GM18519 (cell line): Measurements from ENCODE around the gene ABCB1.

Experiments used
- ATAC-seq: cut with Tn5 transposase; IDR thresholded peaks from one replicate; pipeline ENCODE4 v1.9.1; 2021; ENCODE audit warnings: mild to moderate bottlenecking, moderate library complexity; ENCODE audit not compliant: unreplicated experiment, low FRiP score

Gene ABCB1

DNA sequence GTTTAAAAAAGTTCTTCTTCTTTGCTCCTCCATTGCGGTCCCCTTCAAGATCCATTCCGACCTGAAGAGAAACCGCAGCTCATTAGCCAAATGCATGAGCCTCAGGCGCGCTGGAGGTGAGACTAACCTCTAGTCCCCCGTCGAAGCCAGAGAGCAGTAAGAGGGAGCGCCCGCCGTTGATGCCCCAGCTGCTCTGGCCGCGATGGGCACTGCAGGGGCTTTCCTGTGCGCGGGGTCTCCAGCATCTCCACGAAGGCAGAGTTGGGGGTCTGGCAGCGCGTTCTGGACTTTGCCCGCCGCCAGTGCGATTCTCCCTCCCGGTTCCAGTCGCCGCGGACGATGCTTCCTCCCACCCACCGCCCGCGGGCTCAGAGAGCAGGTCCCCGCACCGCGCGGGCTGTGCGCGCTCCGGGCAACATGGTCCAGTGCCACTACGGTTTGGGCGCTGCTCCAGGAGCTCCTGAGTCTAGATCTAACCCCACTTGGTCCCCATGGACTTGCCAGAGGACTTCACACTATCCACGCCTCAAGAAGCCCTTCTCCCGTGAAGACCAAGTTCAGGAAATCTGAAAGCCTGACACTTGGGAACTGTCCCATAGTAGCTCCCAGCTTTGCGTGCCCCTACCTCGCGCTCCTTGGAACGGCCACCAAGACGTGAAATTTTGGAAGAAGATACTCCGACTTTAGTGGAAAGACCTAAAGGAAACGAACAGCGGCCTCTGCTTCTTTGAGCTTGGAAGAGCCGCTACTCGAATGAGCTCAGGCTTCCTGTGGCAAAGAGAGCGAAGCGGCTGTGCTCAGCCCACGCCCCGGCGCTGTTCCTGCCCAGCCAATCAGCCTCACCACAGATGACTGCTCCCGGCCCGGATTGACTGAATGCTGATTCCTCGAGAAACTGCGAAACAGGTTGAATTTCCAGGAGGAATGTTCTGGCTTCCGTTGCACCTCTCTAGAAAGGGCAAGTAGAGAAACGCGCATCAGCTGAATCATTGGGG is at the start of gene ABCB1:
ABCB1 (minus strand) TSS at position 755 of the 995 bp plus-strand sequence; CDS start at position 55, 700 bp downstream.
- peak; percentile 42 for ATAC-seq

DNA sequence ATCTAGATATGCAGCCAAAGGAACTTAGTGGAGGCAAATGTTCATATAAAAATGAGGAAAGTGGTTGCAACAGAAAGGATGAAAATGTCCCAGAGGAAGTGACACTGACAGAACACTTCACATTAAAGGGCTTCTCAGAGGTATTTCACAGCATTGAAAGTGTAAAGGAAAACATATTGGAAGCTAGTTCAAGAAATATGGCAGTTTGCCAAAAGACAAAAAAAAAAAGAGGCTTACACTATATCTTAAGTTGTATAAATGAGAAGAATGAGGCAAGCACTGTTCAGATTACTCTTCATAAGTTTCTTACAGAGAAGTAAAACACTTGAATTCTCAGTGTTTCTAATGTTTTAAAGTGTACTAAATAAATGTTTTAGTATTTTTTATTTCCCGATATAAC is 47.6 kb upstream of the ABCB1 start:
- no peak for ATAC-seq

GRCh38 chr7:87645446-87645845 is 44.8 kb upstream of the ABCB1 start:
- ATAC-seq = no peak

GRCh38 chr7:87635921-87636320 is 35.2 kb upstream of the ABCB1 start:
- no peak for ATAC-seq

DNA sequence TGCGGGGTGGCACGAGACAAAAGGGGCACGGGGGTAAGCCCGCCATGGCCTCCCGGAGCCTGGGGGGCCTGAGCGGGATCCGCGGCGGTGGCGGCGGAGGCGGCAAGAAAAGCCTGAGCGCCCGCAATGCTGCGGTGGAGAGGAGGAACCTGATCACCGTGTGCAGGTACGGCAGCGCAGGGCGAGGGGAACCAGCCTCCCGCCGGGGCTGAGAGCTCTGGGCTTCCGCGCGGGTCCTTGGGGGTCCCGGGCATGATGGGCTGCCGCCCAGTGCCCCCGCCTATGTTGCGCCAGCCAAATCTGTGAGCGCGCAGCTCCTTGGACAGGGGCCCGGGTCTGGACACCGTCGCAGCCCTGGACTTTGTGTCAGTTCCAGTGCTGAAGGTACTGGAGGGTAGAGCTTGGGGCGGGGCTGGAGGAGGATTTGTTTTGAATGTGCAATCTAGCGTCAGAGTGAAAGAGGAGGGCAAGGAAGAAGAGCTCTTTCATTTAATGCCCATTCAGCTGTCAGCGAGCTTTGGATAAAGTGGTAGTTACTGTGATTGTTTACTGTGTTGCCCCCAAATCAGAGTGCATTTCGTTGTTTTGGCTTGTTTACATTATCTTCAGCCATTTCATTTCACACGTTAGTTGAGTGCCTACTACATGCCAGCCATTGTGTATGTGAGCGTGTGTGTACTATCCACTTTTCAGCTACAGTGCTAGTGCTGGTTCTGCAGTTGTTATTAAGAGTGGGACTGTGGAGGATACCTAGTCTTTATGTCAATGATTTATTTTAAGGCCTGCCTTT is 28.3 kb upstream of the ABCB1 start:
- ATAC-seq = peak; percentile 27

GRCh38 chr7:87627634-87627994 is 26.9 kb upstream of the ABCB1 start:
- ATAC-seq = no peak

- no peak for ATAC-seq
These were observed 24.4 kb upstream of the ABCB1 start for GRCh38 chr7:87625101-87625500.

DNA sequence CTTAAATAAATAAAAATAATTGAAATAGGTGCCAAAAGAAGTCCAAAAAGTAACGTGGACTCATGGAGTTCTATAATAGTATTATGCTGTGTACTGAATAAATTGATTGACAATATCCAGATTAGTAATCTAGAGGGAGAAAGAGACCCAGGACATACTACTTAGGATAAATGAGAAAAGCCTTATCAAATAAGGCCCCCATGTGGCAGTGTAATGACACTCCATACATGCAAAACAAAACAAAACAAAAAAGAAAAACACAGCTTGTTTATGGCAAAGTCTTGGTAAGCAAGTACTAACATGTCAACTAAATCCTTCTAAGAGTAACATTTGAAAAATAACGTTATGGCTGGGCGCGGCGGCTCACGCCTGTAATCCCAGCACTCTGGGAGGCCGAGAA is 23.9 kb upstream of the ABCB1 start:
- ATAC-seq = no peak

- no peak for ATAC-seq
These were observed 14.5 kb upstream of the ABCB1 start for GRCh38 chr7:87615197-87615596.

GRCh38 chr7:87609916-87610315 is 9.2 kb upstream of the ABCB1 start:
- ATAC-seq = no peak

DNA sequence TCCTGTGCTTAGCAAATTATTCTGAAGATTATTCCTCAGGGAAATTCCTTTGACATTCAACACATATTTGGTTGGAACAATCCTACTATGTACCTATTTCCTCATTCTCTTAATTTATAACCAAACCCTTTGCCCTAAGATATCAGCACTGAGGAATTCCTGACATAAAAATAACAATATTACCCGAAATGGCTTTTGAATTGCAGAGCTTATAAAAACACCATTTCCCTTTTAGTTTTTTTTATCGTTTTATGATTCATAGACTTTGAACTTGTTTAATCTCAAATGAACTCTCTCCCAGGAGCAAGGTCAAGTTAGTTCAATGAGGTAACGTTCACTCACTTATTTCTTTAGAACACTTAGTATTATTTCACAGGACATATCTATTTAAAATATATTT is 7.7 kb upstream of the ABCB1 start:
- ATAC-seq = no peak

DNA sequence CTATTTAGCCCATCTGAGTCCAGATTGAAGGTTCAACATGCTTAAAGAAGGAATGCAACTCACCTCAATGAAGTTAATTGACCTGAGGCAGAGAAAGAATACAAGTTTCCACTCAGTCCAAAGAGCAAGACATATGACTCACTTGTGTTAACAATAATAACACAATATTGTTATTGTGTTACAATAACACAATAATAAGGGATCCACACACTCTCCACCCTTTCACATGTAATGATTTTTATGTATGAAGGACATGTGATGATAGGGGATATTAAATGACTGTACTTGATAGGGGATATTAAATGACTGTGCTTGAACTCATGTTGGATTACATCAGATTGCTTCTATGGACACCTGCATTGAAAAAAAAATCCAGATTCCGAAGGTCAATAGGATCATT is 3.6 kb upstream of the ABCB1 start:
- no peak for ATAC-seq

- peak; percentile 97 for ATAC-seq
These were observed 1.3 kb downstream of the ABCB1 start for GRCh38 chr7:87599336-87599735.

DNA sequence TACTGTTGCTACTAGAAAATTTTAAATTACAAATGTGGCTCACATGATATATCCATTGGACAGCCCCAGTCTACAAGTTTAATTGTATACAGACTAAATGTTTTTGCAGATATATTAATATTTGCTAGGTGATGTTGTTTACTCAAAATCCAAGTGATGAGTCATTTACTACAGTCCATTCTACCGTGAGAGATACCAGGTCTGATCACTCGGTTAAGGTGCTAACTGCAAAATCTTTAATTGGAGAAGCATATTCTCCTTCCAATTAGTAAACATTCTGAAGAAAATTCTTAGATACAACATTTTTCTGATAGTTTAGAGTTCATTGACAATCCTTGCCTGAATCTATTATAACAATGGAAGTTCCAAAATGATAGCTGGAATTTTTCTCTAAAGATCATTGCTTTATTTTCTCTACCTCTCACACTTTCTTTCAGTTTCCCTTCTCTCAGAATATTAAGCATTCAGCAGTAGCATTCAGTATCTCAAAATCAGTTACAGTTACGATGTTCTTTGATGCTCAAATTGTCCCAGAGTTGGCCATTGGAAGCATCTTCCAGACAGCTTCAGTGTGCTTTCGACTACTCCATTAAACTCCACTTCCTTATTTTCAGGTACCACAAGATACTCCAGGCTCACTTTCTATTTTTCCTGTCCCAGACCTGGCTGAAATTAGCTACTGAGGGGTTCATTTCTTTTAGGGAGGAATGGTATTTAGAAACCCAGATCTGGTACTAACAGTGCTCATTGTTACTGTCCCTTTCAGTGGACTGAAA is 2.3 kb downstream of the ABCB1 start:
- ATAC-seq = no peak

DNA sequence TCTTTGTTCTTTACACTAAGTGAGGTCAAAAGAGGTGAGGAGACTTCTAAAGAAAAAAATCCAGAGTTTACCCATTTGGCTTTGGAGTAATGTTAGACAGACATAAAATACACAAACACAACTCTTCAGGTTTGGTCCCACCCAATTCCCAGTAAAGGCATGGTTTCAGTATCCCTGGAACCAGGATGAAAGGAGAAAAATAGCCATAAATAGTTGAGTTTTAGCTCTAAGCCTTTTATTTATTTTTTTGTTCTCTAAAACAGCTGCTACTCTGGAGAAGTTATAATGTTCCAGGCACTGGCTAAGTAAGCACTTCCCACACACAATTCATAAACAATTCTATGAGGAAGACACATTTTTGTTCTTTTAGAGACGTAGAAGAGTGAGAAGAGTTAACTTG is 4.0 kb downstream of the ABCB1 start:
- no peak for ATAC-seq

DNA sequence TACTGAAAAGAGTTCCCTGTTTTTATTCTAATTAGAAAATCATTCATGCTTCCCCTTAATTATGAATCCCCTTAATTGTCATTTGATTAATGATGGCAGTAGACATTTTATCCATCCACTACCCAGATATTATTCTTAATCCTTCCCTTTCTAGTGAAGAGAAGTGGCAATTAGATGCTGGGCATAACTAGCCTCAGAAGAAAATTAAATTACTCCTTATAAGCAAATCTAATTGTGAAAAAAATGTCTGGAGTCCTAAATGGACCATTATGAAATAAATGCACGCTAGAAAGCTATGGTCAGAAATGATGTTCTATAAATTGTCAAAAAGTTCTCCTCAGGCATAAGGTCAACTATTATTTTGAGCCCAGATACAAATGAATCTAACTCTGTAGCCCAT is 4.5 kb downstream of the ABCB1 start:
- ATAC-seq = no peak

DNA sequence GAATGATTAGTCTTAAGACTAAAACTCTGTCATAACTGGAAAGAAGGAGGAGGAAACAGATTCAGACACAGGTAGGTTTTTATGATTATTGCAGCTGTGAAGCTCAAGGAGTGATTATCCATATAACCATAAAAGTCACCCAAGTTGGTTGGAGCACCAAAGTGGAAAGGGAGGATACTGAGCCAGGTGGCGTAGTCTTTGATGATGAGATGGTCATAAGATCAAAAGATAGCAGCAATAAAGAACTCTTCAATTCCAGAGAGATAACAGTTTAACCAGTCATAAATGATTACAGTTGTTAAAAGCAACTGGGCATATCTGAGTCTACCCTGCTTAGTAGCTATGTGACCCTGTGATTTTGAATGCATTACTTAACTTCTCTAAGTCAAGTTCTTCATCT is 8.4 kb downstream of the ABCB1 start:
- ATAC-seq = no peak

GRCh38 chr7:87591211-87591610 is 9.5 kb downstream of the ABCB1 start:
- no peak for ATAC-seq

GRCh38 chr7:87590578-87590977 is 10.1 kb downstream of the ABCB1 start:
- no peak for ATAC-seq

DNA sequence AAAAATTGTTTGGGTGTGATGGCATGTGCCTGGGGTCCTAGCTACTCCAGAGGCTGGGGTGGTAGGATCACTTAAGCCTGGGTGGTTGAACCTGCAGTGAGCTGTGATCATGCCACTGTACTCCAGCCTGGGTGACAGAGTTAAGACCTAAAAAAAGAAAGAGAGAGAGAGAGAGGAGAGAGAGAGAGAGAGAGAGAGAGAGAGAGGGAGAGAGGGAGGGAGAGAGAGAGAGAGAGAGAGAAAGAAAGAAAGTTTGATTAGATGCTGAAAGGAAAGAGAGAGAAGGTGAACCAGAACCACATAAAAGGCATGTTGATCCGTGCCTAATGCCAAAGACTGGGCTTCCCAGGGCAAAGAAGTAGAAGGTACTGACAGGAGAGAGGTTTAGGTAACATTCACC is 11.1 kb downstream of the ABCB1 start:
- no peak for ATAC-seq

GRCh38 chr7:87581723-87582122 is 19.0 kb downstream of the ABCB1 start:
- ATAC-seq = no peak
